HCT116 (cell line): ENCODE results near the gene RECK. TPM values are rescaled to one million over a fixed set of nuclear protein-coding genes. Genes with fewer than 3 reads are reported as not detected.

Experiments used
- ATAC-seq: fragments of 200-7000 bp; cut with Tn5 transposase; 2 replicates; pipeline ENCODE4 v1.9.1; 2020; ENCODE audit warnings: mild to moderate bottlenecking, moderate library complexity
- BruUV-seq: library from RNA; stranded (reverse); fragments of 400-500 nt; replicated peaks from 2 replicates; lab custom pipeline; 2021; lab: Mats Ljungman, UMichigan
- CTCF ChIA-PET: fragments of 300-600 bp; sonication (Branson Sonifier 250); formaldehyde crosslinking; loops from one replicate; lab custom pipeline; 2021; ENCODE audit warnings: antibody characterized with exemption; lab: Charles Lee
- POLR2A ChIA-PET: fragments of 300-600, 350-600 bp; sonication (Branson Sonifier 250); formaldehyde crosslinking; loops from one replicate; lab custom pipeline; 2021; ENCODE audit warnings: antibody characterized with exemption; lab: Charles Lee
- RAD21 ChIA-PET, 2 experiments: fragments of 300-600 bp; sonication (Branson Sonifier 250); formaldehyde crosslinking; loops; one replicate each; lab custom pipeline; 2023; ENCODE audit warnings: low total read pairs in 2 of 2; ENCODE audit not compliant: uncharacterized antibody in 2 of 2, unreplicated experiment in 2 of 2, low non-redundant PET in 1 of 2; lab: Charles Lee
- DNase-seq: peaks from one replicate; pipeline ENCODE4 v3.0.0-alpha.2; 2010; ENCODE audit warnings: low read depth, low spot score
- H2AFZ ChIP-seq: fragments of 200-600 bp; shearing (Covaris generic), sonication (generic); 2 replicates; pipeline ENCODE4 v1.6.1; 2017; ENCODE audit warnings: low read depth, mixed run types, mixed read lengths, antibody characterized with exemption, low read length; ENCODE audit not compliant: poor library complexity, severe bottlenecking
- H3K27ac ChIP-seq: 2 replicates; pipeline ENCODE4 v1.5.1; 2012; ENCODE audit warnings: low read depth, low read length
- H3K27me3 ChIP-seq: fragments of 200-600 bp; sonication (generic); 2 replicates; pipeline ENCODE4 v1.6.1; 2016; ENCODE audit warnings: mixed run types, low read length, mixed read lengths; ENCODE audit not compliant: insufficient read depth
- H3K36me3 ChIP-seq, 2 experiments: fragments of 200-500 bp in 1 of 2; fragments of 200-600 bp in 1 of 2; sonication (Bioruptor generic) in 1 of 2; sonication (generic) in 1 of 2; 2 replicates each; pipeline versions ENCODE4 v1.5.1 to v1.6.1; 2014 to 2016; ENCODE audit warnings: low read length in 2 of 2, inconsistent platforms in 1 of 2, mixed read lengths in 1 of 2, mixed run types in 1 of 2; ENCODE audit not compliant: insufficient read depth in 2 of 2, control insufficient read depth in 1 of 2
- H3K4me1 ChIP-seq, 2 experiments: fragments of 200-600 bp in 1 of 2; sonication (generic) in 1 of 2; 2 replicates each; pipeline versions ENCODE4 v1.5.1 to v1.6.1; 2012 to 2017; ENCODE audit warnings: low read length in 2 of 2, inconsistent platforms in 1 of 2, mild to moderate bottlenecking in 1 of 2, mixed read lengths in 1 of 2, mixed run types in 1 of 2, moderate library complexity in 1 of 2; ENCODE audit not compliant: insufficient read depth in 2 of 2, control insufficient read depth in 1 of 2
- H3K4me2 ChIP-seq: fragments of 200-600 bp; sonication (generic); 2 replicates; pipeline ENCODE4 v1.6.1; 2017; ENCODE audit warnings: mixed run types, low read length, mixed read lengths
- H3K4me3 ChIP-seq, 2 experiments: fragments of 200-600 bp in 1 of 2; sonication (generic) in 1 of 2; replicated peaks in 1 of 2; 2 replicates each; pipeline ENCODE4 v1.5.1; 2011 to 2016; ENCODE audit warnings: low read length in 2 of 2, control low read depth in 1 of 2, low read depth in 1 of 2, mild to moderate bottlenecking in 1 of 2, mixed read lengths in 1 of 2, mixed run types in 1 of 2
- H3K79me2 ChIP-seq: fragments of 200-600 bp; sonication (generic); 2 replicates; pipeline ENCODE4 v1.6.1; 2017; ENCODE audit warnings: mild to moderate bottlenecking, mixed run types, low read length, moderate library complexity, mixed read lengths; ENCODE audit not compliant: insufficient read depth
- H3K9ac ChIP-seq: fragments of 200-600 bp; sonication (generic); 2 replicates; pipeline ENCODE4 v1.6.1; 2016; ENCODE audit warnings: low read length, mixed read lengths
- H3K9me2 ChIP-seq: fragments of 200-600 bp; sonication (generic), shearing (Covaris generic); 2 replicates; pipeline ENCODE4 v1.6.1; 2017; ENCODE audit warnings: mixed run types, mild to moderate bottlenecking, moderate library complexity; ENCODE audit not compliant: insufficient read depth
- H3K9me3 ChIP-seq, 2 experiments: fragments of 200-500 bp in 1 of 2; fragments of 200-600 bp in 1 of 2; sonication (Bioruptor generic) in 1 of 2; sonication (generic) in 1 of 2; 2 replicates each; pipeline ENCODE4 v1.6.1; 2014 to 2017; ENCODE audit warnings: low read length in 2 of 2, mixed read lengths in 2 of 2, inconsistent platforms in 1 of 2, low read depth in 1 of 2, mild to moderate bottlenecking in 1 of 2, mixed run types in 1 of 2, moderate library complexity in 1 of 2; ENCODE audit not compliant: control insufficient read depth in 1 of 2, insufficient read depth in 1 of 2
- H4K20me1 ChIP-seq: fragments of 200-600 bp; sonication (generic), shearing (Covaris generic); 2 replicates; pipeline ENCODE4 v1.6.1; 2017; ENCODE audit warnings: mixed run types, mild to moderate bottlenecking, moderate library complexity; ENCODE audit not compliant: insufficient read depth
- CBX3 ChIP-seq: IDR thresholded peaks from 2 replicates; pipeline ENCODE4 v1.6.1; 2012; ENCODE audit warnings: low read depth
- EGR1 ChIP-seq: IDR thresholded peaks from 2 replicates; pipeline ENCODE4 v1.6.1; 2012; ENCODE audit warnings: low read depth
- ELF1 ChIP-seq: IDR thresholded peaks from 2 replicates; pipeline ENCODE4 v1.6.1; 2012; ENCODE audit warnings: low read depth, borderline replicate concordance
- EZH2 ChIP-seq: fragments of 200-600 bp; sonication (generic); IDR thresholded peaks from 2 replicates; pipeline ENCODE4 v1.6.1; 2017; ENCODE audit warnings: antibody characterized with exemption, mixed run types
- EZH2phosphoT487 ChIP-seq: fragments of 200-600 bp; IDR thresholded peaks from 2 replicates; pipeline ENCODE4 v1.6.1; 2018; ENCODE audit warnings: antibody characterized with exemption, borderline replicate concordance
- JUND ChIP-seq: IDR thresholded peaks from 2 replicates; pipeline ENCODE4 v1.6.1; 2012
- POLR2A ChIP-seq: IDR thresholded peaks from 2 replicates; pipeline ENCODE4 v1.7.0; 2011; ENCODE audit warnings: borderline replicate concordance; ENCODE audit not compliant: insufficient read depth, insufficient read length; ENCODE audit errors: extremely low read depth
- POLR2AphosphoS5 ChIP-seq: IDR thresholded peaks from 2 replicates; pipeline ENCODE4 v1.6.1; 2011; ENCODE audit warnings: mild to moderate bottlenecking, low read depth, low read length, moderate library complexity
- SIN3A ChIP-seq: IDR thresholded peaks from 2 replicates; pipeline ENCODE4 v1.6.1; 2012; ENCODE audit warnings: low read depth
- SP1 ChIP-seq: IDR thresholded peaks from 2 replicates; pipeline ENCODE4 v1.6.1; 2012; ENCODE audit warnings: low read depth
- SRF ChIP-seq: IDR thresholded peaks from 2 replicates; pipeline ENCODE4 v1.6.1; 2012; ENCODE audit warnings: low read depth
- TCF7L2 ChIP-seq: IDR thresholded peaks from 2 replicates; pipeline ENCODE4 v1.7.0; 2011; ENCODE audit warnings: borderline replicate concordance, inconsistent platforms; ENCODE audit not compliant: insufficient read depth, insufficient read length; ENCODE audit errors: extremely low read depth
- YY1 ChIP-seq: IDR thresholded peaks from 2 replicates; pipeline ENCODE4 v1.6.1; 2011; ENCODE audit warnings: low read length, low read depth, moderate library complexity, mild to moderate bottlenecking; ENCODE audit not compliant: insufficient replicate concordance; ENCODE audit errors: extremely low read depth
- ZFX ChIP-seq: fragments of 450-650 bp; IDR thresholded peaks from 2 replicates; pipeline ENCODE4 v1.6.1; 2017
- ZNF274 ChIP-seq: fragments of 200-500 bp; sonication (Bioruptor generic); IDR thresholded peaks from 2 replicates; pipeline ENCODE4 v1.6.1; 2014; ENCODE audit warnings: mild to moderate bottlenecking, low read depth, low read length, inconsistent platforms
- intact Hi-C: fragments of 100-400 bp; cut with micrococcal nuclease; formaldehyde crosslinking; loops from 2 replicates; pipeline ENCODE4 v1.10.0; 2022
- total RNA-seq: library from RNA; stranded (reverse); gene quantifications from one replicate; pipeline ENCODE4 v1.2.1, GENCODE V29; 2021; ENCODE audit not compliant: unreplicated experiment
- TF ChIP-seq, protein P1 (sequence below), 3 experiments: fragments of 200-600 bp in 1 of 3; sonication (generic) in 1 of 3; IDR thresholded peaks in 2 of 3; conservative IDR thresholded peaks in 1 of 3; 2 replicates each; pipeline ENCODE4 v1.5.1; 2012 to 2017; ENCODE audit warnings: low read depth in 2 of 3, low read length in 2 of 3, antibody characterized with exemption in 1 of 3, borderline replicate concordance in 1 of 3, control low read depth in 1 of 3, mild to moderate bottlenecking in 1 of 3, mixed read lengths in 1 of 3, mixed run types in 1 of 3, moderate library complexity in 1 of 3; ENCODE audit not compliant: insufficient read depth in 1 of 3
- TF ChIP-seq, protein P2 (sequence below): IDR thresholded peaks from 2 replicates; pipeline ENCODE4 v1.6.1; 2012
- TF ChIP-seq, protein P3 (sequence below): IDR thresholded peaks from 2 replicates; pipeline ENCODE4 v1.6.1; 2012; ENCODE audit warnings: low read depth

The RECK gene
- total RNA-seq, 1 experiment from 2014 or later, result 3.8 TPM

DNA sequence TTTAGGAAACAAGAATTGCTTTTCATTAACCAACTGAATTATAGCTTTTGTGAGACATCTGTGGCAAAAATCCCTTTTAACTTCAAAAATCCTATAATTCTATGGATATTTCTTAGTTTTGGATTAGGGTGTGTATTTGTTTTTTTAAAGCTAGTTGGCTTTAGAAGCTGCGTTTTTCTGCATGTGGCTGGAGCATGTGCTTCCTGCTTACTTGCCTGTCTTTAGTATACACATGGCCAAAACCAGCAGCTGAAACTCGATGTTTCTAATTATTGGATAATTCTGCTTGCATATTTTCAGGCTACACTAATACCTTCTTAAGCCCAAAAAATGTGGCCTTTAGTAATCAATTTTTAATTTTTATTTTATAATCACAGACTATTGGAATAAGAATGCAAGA lies 8.9 kb downstream of the RECK start (continued):
- TF ChIP-seq, protein P1, sequence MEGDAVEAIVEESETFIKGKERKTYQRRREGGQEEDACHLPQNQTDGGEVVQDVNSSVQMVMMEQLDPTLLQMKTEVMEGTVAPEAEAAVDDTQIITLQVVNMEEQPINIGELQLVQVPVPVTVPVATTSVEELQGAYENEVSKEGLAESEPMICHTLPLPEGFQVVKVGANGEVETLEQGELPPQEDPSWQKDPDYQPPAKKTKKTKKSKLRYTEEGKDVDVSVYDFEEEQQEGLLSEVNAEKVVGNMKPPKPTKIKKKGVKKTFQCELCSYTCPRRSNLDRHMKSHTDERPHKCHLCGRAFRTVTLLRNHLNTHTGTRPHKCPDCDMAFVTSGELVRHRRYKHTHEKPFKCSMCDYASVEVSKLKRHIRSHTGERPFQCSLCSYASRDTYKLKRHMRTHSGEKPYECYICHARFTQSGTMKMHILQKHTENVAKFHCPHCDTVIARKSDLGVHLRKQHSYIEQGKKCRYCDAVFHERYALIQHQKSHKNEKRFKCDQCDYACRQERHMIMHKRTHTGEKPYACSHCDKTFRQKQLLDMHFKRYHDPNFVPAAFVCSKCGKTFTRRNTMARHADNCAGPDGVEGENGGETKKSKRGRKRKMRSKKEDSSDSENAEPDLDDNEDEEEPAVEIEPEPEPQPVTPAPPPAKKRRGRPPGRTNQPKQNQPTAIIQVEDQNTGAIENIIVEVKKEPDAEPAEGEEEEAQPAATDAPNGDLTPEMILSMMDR (IDR thresholded peaks at IDR 0.05 in 2 of 3, conservative IDR thresholded peaks at IDR 0.05 in 1 of 3; ENCODE audit: borderline replicate concordance in 1 of 3, insufficient read depth in 1 of 3, low read depth in 2 of 3, low read length in 2 of 3), result no peak
- TF ChIP-seq TCF7L2 (no peak), YY1 (no peak), ZFX (no peak)
- TF ChIP-seq, protein P2, sequence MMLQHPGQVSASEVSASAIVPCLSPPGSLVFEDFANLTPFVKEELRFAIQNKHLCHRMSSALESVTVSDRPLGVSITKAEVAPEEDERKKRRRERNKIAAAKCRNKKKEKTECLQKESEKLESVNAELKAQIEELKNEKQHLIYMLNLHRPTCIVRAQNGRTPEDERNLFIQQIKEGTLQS, result no peak

DNA sequence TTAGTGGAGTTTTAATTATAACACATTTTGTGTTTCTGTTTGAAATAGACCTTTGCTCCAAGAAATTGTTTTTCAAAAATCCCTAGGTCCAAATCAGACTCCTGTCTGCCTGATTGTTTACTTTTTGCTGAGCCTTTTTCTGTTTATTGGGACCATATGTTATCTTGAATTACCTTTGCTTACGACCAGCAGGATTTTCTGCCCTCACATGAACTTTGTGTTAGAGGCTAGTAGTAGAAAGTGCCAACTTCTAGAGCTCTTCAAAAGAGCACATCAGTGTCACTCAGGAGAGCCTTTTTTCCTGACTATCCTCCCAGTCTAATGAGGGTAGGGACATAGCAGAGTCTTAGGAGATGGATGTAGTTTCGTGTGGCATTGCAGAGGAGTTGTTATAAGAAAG lies 10.2 kb downstream of the RECK start:
- ChIA-PET POLR2A (no interaction called here), CTCF (interaction anchor here (0.7 kb wide), 1 partner anchor 23 kb away, joined by 3 read pairs; no protein-coding TSS in a partner anchor), RAD21 (no interaction called here)
- Histone ChIP-seq H3K36me3 (no peaks in the 10 kb centered on the region), H3K27ac (no peak overlapping the region), H3K4me1 (no peaks in the 10 kb centered on the region), H3K4me3 (no peak overlapping the region), H3K9ac (no peak overlapping the region), H3K4me2 (no peak overlapping the region), H3K9me2 (no peaks in the 10 kb centered on the region), H3K27me3 (no peaks in the 10 kb centered on the region), H3K9me3 (no peaks in the 10 kb centered on the region), H4K20me1 (no peaks in the 10 kb centered on the region), H2AFZ (no peak overlapping the region), H3K79me2 (no peaks in the 10 kb centered on the region; the same call in 1 of the 2 replicates)
- no TSS peak for BruUV-seq
- no peak for DNase-seq
- no peak for ATAC-seq
- intact Hi-C loops, result no loop called here
- no peak for TF ChIP-seq ZNF274
- TF ChIP-seq EZH2phosphoT487, result no peak
- TF ChIP-seq POLR2AphosphoS5, result no peak
- no peak for TF ChIP-seq EZH2
- TF ChIP-seq, protein P1 (IDR thresholded peaks at IDR 0.05 in 2 of 3, conservative IDR thresholded peaks at IDR 0.05 in 1 of 3; ENCODE audit: borderline replicate concordance in 1 of 3, insufficient read depth in 1 of 3, low read depth in 2 of 3, low read length in 2 of 3), result no peak
- TF ChIP-seq CBX3, result no peak
- TF ChIP-seq TCF7L2, result no peak
- TF ChIP-seq EGR1, result no peak
- TF ChIP-seq SIN3A, result no peak
- TF ChIP-seq POLR2A, result no peak
- TF ChIP-seq ELF1, result no peak
- TF ChIP-seq SRF, result no peak
- TF ChIP-seq SP1, result no peak
- TF ChIP-seq, protein P3, sequence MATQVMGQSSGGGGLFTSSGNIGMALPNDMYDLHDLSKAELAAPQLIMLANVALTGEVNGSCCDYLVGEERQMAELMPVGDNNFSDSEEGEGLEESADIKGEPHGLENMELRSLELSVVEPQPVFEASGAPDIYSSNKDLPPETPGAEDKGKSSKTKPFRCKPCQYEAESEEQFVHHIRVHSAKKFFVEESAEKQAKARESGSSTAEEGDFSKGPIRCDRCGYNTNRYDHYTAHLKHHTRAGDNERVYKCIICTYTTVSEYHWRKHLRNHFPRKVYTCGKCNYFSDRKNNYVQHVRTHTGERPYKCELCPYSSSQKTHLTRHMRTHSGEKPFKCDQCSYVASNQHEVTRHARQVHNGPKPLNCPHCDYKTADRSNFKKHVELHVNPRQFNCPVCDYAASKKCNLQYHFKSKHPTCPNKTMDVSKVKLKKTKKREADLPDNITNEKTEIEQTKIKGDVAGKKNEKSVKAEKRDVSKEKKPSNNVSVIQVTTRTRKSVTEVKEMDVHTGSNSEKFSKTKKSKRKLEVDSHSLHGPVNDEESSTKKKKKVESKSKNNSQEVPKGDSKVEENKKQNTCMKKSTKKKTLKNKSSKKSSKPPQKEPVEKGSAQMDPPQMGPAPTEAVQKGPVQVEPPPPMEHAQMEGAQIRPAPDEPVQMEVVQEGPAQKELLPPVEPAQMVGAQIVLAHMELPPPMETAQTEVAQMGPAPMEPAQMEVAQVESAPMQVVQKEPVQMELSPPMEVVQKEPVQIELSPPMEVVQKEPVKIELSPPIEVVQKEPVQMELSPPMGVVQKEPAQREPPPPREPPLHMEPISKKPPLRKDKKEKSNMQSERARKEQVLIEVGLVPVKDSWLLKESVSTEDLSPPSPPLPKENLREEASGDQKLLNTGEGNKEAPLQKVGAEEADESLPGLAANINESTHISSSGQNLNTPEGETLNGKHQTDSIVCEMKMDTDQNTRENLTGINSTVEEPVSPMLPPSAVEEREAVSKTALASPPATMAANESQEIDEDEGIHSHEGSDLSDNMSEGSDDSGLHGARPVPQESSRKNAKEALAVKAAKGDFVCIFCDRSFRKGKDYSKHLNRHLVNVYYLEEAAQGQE, result no peak
- no peak for TF ChIP-seq JUND
- no peak for TF ChIP-seq YY1
- TF ChIP-seq ZFX, result no peak
